Fibroblast of skin of left quadriceps (primary cell): ENCODE results near the gene BPIFB1.

Experiments used
- DNase-seq, 2 experiments: peaks; one replicate each; pipeline ENCODE4 v3.0.0-alpha.2; 2013; ENCODE audit warnings: low read depth in 2 of 2

The BPIFB1 gene

GRCh38 chr20:33296206-33296605 is 13.2 kb downstream of the BPIFB1 start:
- no peak for DNase-seq

- no peak for DNase-seq
These were observed 15.4 kb downstream of the BPIFB1 start for GRCh38 chr20:33298391-33298790.

GRCh38 chr20:33299111-33299603 is 16.1 kb downstream of the BPIFB1 start:
- DNase-seq = peak; percentile 12

GRCh38 chr20:33301192-33301930 is 18.3 kb downstream of the BPIFB1 start:
- DNase-seq = no peak

- DNase-seq = no peak
These were observed 20.6 kb downstream of the BPIFB1 start for GRCh38 chr20:33303595-33303994.

GRCh38 chr20:33304046-33304445 is 21.0 kb downstream of the BPIFB1 start:
- no peak for DNase-seq

GRCh38 chr20:33305589-33306057 is 22.6 kb downstream of the BPIFB1 start:
- no peak for DNase-seq

- no peak for DNase-seq
These were observed 23.2 kb downstream of the BPIFB1 start for GRCh38 chr20:33306228-33306627.

GRCh38 chr20:33306807-33307206 is 23.8 kb downstream of the BPIFB1 start:
- no peak for DNase-seq

- DNase-seq = no peak
These were observed 25.7 kb downstream of the BPIFB1 start for GRCh38 chr20:33308668-33309067.

- DNase-seq = no peak
These were observed 26.6 kb downstream of the BPIFB1 start for GRCh38 chr20:33309631-33310030.

GRCh38 chr20:33310327-33310899 is 27.4 kb downstream of the BPIFB1 start:
- DNase-seq = no peak

- no peak for DNase-seq
These were observed 28.0 kb downstream of the BPIFB1 start for GRCh38 chr20:33311011-33311410.

GRCh38 chr20:33311996-33312395 is 29.0 kb downstream of the BPIFB1 start:
- DNase-seq = no peak

GRCh38 chr20:33312583-33312982 is 29.6 kb downstream of the BPIFB1 start:
- DNase-seq = no peak

- DNase-seq = no peak
These were observed 30.8 kb downstream of the BPIFB1 start for GRCh38 chr20:33313686-33314314.

GRCh38 chr20:33316343-33316742 is 33.3 kb downstream of the BPIFB1 start:
- DNase-seq = no peak

- DNase-seq = no peak
These were observed 33.9 kb downstream of the BPIFB1 start for GRCh38 chr20:33316958-33317357.

- DNase-seq = no peak
These were observed 34.5 kb downstream of the BPIFB1 start for GRCh38 chr20:33317424-33318095.

GRCh38 chr20:33318096-33318429 is 35.0 kb downstream of the BPIFB1 start:
- DNase-seq = no peak

GRCh38 chr20:33320006-33320405 is 37.0 kb downstream of the BPIFB1 start:
- no peak for DNase-seq

- no peak for DNase-seq
These were observed 39.4 kb downstream of the BPIFB1 start for GRCh38 chr20:33322456-33322855.
